GM04503 (cell line): ENCODE results near the gene CPN2.

Experiments
- DNase-seq: peaks from one replicate; pipeline ENCODE4 v3.0.0-alpha.2; 2012; ENCODE audit warnings: low read depth

Gene CPN2

DNA sequence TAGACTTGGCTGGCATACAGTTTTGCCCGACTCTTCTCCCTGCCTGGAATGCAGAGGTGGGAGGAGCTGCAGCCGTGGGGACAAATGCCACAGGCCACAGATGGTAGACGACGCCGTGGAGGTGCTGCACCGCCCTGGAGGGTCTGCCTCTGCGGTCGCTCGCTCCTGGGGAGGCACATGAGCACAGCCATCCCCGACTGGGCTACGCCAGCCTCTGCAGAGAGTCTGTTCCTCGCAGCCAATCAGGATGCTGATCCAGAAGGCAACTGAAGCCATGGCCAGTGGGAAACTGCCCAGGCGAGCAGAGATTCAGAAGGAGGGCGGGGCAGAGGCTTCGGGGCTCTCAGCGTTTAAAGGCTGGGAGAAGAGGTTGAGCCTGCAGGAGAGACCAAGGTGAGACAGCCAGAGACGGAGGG, 30.3 kb upstream of the CPN2 start:
- no peak for DNase-seq

DNA sequence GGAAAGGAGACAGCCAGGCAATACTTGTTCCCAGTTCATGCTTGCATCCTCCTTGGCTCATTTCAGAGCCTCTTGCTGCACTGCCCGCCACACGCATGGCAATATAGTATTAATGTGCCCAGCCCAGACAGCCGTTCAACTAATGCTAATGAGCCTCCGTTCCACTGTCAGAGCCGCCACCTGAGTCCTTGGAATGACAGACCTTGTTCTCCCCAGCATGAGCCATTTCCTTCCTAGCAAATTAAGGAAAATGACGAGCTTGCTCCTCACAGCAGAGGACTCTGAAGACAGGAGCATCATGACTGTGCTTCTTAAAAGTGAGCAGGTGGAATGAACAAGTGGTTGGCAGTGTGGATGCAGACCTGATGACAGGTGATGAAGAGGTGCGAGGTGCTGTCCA, 29.2 kb upstream of the CPN2 start:
- no peak for DNase-seq

DNA sequence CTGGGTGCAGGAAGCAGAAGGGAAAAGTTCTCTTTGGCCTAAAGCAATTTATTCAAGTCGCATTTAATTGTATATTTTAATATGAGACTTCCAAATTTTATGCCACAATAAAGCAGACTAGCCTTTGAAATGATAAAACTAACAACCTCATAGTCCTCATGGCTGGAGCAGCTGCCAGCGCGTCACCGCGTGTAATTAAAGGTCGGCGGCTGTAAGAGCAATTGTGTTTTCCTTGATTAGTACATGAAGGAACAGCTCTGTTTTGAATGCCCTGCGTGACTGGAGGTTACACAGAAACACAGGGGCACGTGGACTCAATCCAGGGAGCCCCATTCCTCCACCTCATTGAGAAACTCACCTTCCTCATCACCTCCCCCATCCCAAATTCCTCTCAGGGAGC, 28.5 kb upstream of the CPN2 start:
- no peak for DNase-seq

DNA sequence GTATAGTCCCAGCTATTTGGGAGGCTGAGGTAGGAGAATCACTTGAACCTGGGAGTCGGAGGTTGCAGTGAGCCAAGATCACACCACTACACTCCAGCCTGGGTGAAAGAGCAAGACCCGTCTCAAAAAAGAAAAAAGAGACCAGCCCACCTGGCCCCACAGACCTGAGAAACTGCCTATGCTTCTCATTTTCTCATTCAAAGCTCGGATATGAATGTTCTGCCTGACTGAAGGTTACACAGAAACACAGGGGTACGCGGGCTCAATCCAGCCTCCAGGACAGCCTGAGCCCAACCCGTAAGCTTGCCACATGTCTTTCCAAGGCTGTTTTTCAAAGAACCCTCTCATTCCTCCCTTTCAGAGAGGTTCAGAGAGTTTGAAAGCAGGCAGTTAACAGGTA, 28.1 kb upstream of the CPN2 start:
- no peak for DNase-seq

DNA sequence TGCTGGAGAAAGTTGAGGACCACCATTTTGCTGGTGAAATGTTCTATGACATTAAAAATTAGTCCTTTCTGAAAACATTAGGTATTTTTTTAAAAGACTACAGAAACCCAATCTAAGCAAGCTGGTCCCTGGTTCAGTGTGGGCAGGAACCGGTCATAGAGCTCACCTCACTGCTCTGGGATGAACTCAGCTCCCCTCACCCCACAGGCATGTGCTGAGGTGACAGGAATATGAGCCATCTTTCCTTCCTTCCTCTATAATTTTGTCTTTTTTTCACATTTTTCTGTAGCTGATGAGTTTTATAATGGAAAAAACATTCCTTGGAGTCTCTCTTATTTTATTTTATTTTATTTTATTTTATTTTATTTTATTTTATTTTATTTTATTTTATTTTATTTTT, 26.6 kb upstream of the CPN2 start:
- no peak for DNase-seq

DNA sequence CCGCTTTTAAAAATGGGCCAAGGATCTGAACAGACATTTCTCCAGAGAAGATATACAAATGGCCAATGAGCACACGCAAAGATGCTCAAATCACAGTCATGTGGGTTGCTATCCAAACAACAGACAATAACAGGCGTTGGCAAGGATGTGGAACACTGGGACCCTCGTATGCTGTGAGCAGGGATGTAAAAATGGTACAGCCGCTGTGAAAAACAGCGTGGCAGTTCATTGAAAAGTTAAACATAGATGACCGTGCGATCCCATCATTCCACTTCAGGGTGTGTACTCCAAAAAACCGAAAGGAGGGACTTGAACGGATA, 25.1 kb upstream of the CPN2 start:
- DNase-seq: no peak

DNA sequence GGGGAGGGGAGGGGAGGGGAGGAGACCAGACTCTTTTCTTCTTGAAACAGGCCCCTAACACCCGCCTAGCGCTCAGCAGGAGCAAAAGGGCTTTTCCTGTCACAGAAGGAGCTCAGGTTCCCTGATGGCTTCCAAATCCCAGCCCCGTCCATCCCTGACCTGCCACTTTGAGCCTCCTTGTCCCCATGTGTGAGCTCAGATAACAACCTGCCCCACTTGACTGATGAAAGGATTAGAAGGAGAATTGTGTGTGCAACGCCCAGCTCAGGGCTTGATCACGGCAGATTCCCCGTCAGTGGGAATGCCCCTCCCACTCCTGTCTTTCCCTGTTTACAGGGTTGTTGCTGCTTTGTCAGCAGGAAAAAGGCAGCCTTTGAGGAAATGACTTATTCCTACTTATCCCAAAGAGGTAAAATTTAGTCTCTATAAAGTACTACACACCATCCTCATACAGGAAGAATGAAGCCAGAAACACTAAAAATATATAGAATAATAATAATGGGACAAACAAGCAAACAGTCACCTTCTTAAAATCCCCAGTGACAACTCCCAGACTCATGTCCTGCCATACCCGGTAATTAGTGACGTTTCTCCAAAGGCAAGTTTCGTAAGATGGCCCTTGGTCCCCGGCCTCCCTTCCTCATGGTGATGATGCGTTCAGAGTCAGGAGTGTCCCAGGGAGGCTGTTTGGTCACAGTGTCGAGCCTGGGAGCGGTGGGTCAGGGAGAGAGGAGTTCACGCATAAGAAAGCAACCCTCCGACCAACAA, 24.5 kb upstream of the CPN2 start:
- DNase-seq: no peak

DNA sequence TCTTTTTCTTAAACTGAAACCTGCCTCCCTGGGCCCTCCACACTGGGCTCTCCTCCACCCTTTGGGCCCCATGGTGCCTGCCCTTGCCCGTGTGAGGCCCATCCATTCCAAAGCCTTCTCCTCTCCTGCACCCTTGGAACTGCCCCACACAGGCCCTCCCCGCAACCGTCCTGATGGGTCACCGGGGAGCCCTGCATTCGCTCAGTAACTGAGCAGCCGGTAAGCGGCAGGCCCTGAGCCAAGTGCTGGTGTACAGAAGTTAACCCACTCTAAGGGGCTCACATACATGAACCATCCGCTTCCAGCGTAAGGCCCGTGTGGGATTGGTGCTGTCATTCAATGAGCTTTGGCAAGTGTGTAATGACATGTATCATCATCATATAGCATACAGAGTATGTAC, 23.8 kb upstream of the CPN2 start:
- no peak for DNase-seq

DNA sequence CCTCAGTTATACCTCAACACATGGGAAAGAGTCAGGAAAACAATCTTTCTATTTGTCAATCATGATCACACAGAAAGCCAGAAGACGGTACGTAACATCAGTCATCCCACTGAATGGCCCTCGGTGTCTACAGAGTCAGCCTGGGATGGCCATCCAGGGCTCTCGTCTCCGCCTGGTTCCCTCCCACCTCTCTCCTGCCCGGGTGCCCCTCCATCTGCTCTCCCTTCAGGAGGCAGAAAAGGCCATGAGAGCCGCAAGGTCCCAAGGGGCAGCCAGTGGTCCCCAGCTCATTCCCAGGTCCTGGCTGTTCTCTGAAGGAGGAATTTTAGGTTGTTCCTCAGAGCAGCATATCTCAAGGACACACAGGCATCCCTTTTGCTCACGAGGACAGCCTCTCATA, 22.8 kb upstream of the CPN2 start:
- no peak for DNase-seq

DNA sequence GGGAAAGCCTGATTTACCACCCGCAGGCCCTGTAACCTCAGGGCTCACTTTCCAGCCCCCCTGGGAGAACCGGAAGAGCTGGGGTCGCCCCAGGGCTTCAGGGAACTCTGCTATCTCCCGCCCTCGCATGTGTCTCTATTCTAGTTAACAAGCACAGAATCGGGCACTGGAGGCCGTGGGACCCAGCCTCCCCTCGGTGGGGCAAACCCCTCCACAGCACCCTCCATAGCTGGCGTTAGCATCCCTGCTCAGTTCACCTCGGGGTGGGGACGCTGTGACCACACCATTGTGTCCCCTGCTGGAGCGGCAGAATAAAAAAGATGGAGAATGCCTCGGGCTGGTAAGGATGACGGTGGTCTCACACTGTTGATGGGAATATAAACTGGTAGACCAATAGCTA, 21.9 kb upstream of the CPN2 start:
- DNase-seq: no peak

DNA sequence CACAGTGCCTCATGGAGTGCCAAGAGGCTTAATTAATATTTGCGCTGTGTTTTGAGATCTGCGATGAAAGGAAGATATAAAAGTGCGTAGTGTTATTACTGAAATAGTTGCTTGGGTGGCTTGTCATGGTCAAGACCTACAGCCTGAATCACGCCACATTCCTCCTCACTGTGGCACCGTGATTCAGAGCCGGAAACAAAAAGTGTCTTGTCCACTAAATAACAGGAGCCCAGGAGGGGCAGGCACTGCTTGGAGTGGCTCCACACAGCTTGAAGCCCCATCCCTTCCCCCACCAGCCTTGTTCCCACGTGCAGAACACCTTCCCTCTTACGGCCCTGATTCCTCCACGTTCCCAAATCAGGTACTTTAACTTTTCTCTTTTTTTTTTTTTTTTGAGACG, 19.6 kb upstream of the CPN2 start:
- no peak for DNase-seq

DNA sequence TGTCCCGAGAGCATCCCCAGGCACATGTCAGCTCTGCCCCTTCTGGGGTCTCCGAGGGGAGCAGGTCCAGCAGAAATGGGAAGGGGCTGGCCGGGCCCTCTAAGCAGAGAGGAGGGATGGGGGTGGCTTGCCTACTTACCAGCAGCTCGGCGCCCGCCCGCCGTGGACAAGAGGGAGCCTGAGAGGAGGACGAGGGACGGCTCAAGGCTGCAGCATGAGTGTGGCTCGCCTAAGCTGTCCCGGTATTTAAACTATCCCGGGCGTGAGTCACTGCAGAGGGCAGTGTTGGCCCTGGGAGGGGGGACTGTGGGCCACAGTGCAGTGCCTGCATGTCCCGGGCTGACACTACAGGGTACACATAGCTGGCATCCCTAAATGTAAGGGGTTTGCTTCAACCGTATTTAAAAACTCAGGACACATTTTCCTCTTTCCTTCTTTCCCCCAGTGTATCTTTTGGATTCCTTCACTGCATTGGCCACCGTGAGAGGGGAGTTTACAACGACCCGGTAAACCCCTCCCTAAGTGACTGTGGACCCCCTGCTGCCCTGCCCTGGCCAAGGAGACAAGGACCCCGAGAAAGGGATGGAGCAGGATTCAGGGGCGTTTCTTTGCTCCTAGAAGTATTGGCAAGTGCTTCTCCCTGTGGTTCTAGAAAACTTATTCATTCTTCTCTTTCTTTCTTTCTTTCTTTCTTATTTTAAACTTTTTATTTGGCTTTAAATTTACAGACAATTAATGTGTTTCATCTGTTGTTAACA, 18.6 kb upstream of the CPN2 start, which contains the start of gene LRRC15:
Gene LRRC15 (minus strand): TSS at position 222 of the 758 bp plus-strand sequence. CDS start 8,700 bp downstream, outside the sequence.
- peak; percentile 33 for DNase-seq

DNA sequence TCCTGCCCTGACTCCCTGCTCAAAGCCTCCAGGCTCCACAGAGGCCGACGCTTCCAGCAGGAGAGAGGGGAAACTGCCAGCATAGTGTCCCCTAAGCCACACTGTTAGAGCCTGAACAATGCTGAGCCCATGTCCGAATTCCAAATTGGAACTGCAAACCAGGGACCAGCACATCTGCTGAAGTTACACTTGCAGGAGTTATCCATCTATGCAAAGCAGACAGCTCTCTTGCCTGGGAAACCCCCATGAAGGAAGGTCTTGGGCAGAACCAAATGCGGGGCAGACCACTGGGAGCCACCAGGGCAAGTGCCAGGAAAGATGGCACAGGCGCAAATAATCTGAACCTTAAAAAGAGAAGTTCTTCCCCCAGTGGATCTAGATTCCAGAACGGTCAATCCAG, 17.8 kb upstream of the CPN2 start:
- DNase-seq: no peak

DNA sequence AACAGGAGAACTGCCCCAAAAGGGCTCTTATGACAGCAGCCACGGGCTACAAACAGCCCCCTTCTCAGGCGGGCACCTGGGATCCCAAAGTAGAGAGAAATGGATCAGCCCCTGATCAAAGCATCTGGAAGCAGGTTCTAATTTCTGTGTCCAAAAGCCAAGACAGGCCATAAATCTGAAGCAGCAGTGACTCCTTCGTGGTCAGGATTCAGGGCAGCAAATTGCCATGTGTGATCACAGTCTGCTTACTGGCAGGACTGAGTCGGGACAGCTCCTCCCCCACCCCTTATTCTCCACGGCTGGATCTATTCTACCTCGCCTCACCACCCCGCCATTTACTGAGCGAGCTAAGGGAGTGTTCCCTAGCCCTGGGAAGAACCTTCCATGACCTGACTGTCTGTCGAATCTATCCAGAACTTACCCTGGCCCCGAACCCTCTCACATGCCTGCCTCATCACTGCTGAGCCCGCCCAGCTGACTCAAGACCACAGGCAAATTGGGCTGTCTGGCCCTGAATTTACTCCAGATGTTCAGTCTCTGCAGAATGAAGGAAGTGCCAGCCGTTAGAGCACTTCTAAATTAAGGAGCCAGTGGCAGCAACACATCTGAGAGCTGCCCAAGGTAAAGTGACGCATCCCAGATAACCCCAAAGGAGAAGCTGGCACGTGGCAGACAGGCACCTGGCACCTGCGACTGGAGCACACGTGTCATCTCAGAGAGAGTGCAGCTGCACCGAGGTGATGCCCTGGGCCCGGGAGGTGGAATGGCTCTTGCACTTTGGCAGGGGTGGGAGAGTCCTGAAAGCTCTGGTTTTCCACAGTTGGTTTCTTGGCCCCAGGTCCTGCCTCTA, 17.1 kb upstream of the CPN2 start:
- DNase-seq: peak; percentile 53

DNA sequence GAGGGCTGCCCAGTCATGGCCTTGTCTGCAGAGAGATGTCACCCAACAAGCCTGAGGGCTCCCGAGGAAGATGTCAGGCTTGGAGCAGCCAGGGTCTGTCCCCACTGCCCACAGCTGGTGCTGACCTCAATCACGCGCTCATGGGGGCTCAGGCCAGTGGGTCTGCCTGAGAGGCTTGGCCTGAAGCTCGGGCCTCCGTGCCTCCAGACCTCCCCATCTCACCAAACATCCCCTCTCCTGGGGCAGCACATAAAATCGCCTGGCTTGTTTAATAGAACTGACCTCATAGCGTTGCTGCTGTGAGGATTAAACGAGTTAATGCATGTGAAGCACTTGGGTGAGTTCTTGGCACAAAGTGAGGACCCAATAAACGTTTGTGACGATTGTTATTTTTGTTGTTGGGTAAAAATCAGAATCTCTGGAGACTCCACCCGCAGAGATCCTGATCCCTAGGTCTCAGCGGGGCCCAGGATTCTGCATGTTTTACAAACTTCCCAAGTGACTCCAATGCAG, 14.9 kb upstream of the CPN2 start:
- no peak for DNase-seq

DNA sequence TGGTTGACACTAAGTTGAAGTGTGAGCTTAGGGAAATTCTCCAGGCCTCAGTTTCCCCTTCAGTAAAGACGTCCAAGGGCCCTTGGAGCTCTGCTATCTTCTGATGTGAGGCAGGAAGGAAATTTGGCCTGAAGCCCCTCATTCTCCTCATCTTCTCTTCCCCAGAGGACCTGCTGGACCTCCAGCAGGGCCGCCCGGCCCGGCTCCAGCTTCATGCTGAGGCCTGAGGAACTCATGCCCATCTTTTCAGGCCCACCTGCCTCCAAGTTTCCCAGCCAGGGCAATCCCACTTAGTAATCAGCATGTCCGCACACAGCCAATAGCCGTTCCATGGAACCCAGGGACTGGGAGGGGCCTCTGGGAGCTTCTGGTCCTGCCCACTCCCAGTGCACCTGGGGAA, 14.4 kb upstream of the CPN2 start:
- DNase-seq: no peak

DNA sequence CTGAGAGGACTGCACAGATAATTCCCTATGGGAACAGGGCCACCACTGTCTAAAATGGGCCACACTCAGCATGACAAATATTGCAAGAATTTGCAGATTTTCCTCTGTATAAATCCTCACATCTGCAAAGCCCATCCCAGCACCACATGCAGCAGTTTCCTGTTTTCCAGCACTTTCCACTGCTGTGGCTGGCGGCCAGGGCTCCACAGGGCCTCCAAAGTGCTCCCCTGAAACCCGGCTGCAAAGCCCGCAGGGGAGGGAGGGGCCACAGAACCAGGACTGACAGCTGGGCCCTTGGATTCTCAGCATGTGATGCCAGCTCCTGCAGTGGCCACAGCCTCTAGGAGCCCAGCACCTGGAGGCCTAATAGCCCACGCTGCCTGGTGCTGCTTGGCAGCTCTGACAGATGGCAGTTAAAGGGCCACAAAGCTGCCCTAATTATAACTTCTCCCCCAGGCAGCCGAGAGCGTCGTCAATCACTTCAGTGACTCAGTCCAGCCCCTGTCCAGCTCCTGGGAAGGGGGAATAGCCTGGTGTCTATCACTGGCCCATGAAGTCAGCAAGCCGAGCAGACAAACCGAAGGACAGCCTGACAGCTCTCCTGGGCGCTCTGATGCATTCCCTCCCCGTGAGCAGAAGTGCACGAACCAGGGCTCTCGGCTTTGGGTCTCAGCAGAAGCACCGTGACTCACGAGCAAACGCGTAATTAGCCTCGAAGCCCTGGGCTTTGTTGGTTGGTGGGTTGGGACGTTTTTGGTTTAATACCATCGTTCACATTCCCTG, 13.7 kb upstream of the CPN2 start:
- peak; percentile 53 for DNase-seq

DNA sequence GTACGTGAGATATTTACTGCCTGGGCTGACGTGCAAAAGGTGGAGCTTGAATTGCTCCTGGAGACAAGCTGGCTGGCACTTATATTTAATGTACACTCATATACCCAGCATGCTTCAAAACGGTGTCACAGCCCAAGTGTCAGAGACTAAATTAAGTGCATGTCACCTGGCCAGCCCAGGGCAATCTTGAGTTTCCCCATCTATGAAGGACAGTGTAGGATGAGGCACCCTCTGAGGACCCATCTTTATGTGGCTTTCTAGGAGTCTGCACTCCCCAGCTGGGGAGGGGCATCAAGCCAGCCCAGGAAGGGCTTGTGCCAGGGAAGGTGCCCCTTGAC, 13.2 kb upstream of the CPN2 start:
- DNase-seq: no peak

DNA sequence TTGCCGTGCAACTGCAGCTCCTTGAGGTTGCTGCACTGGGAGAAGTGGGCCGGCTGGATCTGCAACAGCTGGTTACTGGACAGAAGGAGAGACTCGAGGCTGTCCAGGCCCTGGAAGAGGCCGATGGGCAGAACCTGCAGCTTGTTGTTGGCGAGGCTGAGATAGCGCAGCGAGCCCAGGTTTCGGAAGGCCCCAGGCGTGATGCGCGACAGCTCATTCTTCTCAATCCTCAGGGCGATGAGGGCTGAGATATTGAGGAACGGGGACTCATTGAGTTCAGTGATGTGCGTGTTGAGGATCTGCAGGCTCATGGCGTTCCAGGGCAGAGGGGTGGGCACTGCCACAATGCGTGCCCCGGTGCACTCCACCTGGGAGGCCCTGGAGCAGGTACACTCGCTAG, 9.4 kb upstream of the CPN2 start:
- DNase-seq: no peak

DNA sequence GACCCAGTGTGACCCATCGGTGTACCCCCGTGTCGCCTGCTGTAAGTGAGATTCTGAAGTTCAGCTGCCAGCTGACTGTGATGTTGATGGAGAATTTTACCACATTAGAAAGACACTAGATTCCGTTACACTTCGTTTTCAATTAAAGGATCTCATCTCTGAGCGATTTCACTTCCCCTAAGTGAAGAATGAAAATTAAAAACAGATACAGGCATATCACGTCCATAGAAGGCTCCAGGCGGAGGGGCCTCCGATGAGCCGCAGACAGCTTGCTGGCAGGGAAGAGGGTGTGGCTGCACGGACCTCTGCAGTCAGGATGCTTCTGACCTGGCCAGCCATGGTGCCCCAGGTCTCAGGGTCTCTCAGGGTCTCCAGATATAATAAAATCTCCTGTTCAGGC, 6.6 kb upstream of the CPN2 start:
- no peak for DNase-seq

DNA sequence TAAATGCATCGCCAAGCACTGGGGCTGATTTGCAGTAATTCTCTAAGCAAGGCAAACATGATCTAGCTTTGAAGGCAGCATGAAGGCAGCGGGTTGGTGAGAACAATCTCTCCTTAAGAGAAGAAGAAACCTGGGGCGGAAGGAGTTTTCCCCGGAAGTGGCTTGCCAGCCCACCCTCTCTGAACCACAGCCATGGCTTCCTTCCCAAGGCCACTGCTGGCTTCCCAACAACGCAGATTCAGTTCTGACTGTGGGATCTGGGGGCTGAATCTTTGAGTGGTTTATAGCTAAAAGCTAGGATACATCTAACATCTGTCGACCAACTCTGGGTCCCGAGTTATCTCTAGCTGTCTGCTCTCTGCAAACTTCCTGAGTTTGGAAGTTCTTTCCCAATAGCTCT, 4.3 kb upstream of the CPN2 start:
- no peak for DNase-seq

DNA sequence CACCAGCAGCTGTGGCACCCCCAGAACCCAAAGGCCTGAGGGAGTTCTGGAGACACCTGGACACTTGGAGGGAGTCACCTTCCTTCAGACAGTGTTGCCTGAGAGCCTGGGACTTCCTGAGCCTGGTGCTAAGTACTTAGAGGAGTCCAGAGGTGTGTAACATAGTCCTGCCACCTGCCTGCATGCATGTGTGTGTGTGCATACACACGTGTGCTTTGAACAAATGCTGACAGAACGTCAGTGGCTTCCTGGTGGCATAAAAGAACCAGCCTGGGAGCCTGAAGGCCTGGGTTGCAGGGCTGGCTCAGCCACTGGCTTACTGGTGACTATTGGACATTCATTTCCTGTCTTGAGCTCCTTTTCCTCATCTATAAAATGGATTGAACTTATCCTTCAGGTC, 3.2 kb upstream of the CPN2 start:
- no peak for DNase-seq
